SK-N-SH treated with all-trans-retinoic acid at 6 μM for 48 hours (cell line): ENCODE measurements around the gene TAS2R4.

Experiments
- ARNTL ChIP-seq: fragments of 450-650 bp; formaldehyde crosslinking; IDR thresholded peaks from 2 replicates; pipeline ENCODE4 v1.5.0; 2020; ENCODE audit warnings: low read depth, mild to moderate bottlenecking, moderate library complexity, borderline replicate concordance
- ESRRG ChIP-seq: fragments of 250-450 bp; sonication (Bioruptor Pico); IDR thresholded peaks from 2 replicates; pipeline ENCODE4 v1.6.1; 2021; ENCODE audit warnings: mild to moderate bottlenecking
- ISL1 ChIP-seq: fragments of 250-450 bp; sonication (Bioruptor Pico); IDR thresholded peaks from 2 replicates; pipeline ENCODE4 v2.1.2; 2022; ENCODE audit warnings: mild to moderate bottlenecking, moderate library complexity
- OSR1 ChIP-seq: fragments of 250-450 bp; sonication (Bioruptor Pico); IDR thresholded peaks from 2 replicates; pipeline ENCODE4 v1.8.0; 2022; ENCODE audit warnings: moderate library complexity, mild to moderate bottlenecking, inconsistent platforms
- RARB ChIP-seq: fragments of 250-450 bp; sonication (Bioruptor Pico); IDR thresholded peaks from 2 replicates; pipeline ENCODE4 v1.8.0; 2021; ENCODE audit warnings: mild to moderate bottlenecking, moderate library complexity
- SNAI2 ChIP-seq: fragments of 250-450 bp; sonication (Bioruptor Pico); IDR thresholded peaks from 2 replicates; pipeline ENCODE4 v1.5.0; 2020; ENCODE audit warnings: mild to moderate bottlenecking, moderate library complexity
- ZC3H10 ChIP-seq: fragments of 250-450 bp; sonication (Bioruptor Pico); IDR thresholded peaks from 2 replicates; pipeline ENCODE4 v1.5.1; 2021; ENCODE audit warnings: mild to moderate bottlenecking, moderate library complexity
- ZFP30 ChIP-seq: fragments of 450-650 bp; formaldehyde crosslinking; IDR thresholded peaks from 2 replicates; pipeline ENCODE4 v1.5.0; 2022; ENCODE audit warnings: mild to moderate bottlenecking, moderate library complexity
- ZNF565 ChIP-seq: fragments of 450-650 bp; formaldehyde crosslinking; conservative IDR thresholded peaks from 2 replicates; pipeline ENCODE4 v1.5.0; 2020; ENCODE audit warnings: low read depth, mild to moderate bottlenecking, moderate library complexity

- no peak for TF ChIP-seq ZC3H10 (CRISPR knock-in tag)
- TF ChIP-seq ARNTL (CRISPR knock-in tag) = no peak
- TF ChIP-seq SNAI2 = no peak
- no peak for TF ChIP-seq ZFP30
- TF ChIP-seq ESRRG (CRISPR knock-in tag) = no peak
- no peak for TF ChIP-seq ISL1 (CRISPR knock-in tag)
- no peak for TF ChIP-seq ZNF565 (CRISPR knock-in tag)
- no peak for TF ChIP-seq RARB
- TF ChIP-seq OSR1 (CRISPR knock-in tag) = no peak
Measured at GRCh38 chr7:141763797-141764196, 12.7 kb upstream of the TAS2R4 start, which contains the start of gene TAS2R3.
